ENCODE measurements around the gene PARD6A. TPM values are rescaled to one million over a fixed set of nuclear protein-coding genes. Genes with fewer than 3 reads are reported as not detected.

PARD6A gene
- total and polyA plus RNA-seq, 2 experiments from 2014 or later, result 1.1 to 1.8 TPM

DNA sequence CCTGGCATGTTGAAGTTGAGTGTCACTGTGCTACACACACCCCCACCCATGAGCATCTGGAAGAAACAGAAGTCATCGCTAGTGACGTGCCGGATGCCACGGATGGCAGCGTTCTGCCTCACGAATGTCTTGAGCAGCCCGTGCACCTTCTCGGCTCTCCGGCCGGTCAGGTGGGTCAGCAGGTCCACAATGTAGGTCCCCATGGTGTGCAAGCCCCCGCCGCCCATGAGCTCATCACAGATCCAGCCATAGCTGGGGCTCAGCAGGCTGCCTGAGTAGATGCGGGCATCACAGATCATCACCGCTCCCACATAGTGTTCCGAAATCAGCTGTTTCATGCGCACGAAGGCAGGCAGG is 14.8 kb downstream of the PARD6A start:
- 98% methylated on average over 17 of the region's 17 CpGs for WGBS (ENCODE audit: low lambda C conversion rate, missing lambda C conversion rate)

DNA sequence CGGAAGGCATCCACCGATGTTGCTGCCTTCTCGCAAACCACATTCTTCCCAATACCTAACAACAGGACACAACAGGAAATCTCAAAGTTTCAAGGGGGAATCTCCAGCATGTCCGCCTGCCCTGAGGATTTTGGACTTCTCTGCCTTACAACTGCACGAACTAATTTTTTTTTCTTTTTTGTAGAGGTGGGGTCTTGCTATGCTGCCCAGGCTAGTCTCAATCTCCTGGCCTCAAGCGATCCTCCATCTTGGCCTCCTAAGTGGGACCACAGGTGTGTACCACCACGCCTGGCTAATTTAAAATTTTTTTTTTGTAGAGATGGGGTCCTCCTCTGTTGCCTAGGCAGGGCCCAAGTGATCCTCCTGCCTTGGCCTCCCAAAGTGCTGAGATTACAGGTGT is 15.2 kb downstream of the PARD6A start:
- TF ChIP-seq EZH2phosphoT487 (IDR thresholded peaks at IDR 0.05; ENCODE audit: low read depth, severe bottlenecking, unreplicated experiment) (no peak), EZH2 (IDR thresholded peaks at IDR 0.05; ENCODE audit: borderline replicate concordance) (no peak)
- TF ChIP-seq, protein P1, sequence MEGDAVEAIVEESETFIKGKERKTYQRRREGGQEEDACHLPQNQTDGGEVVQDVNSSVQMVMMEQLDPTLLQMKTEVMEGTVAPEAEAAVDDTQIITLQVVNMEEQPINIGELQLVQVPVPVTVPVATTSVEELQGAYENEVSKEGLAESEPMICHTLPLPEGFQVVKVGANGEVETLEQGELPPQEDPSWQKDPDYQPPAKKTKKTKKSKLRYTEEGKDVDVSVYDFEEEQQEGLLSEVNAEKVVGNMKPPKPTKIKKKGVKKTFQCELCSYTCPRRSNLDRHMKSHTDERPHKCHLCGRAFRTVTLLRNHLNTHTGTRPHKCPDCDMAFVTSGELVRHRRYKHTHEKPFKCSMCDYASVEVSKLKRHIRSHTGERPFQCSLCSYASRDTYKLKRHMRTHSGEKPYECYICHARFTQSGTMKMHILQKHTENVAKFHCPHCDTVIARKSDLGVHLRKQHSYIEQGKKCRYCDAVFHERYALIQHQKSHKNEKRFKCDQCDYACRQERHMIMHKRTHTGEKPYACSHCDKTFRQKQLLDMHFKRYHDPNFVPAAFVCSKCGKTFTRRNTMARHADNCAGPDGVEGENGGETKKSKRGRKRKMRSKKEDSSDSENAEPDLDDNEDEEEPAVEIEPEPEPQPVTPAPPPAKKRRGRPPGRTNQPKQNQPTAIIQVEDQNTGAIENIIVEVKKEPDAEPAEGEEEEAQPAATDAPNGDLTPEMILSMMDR (IDR thresholded peaks at IDR 0.05; ENCODE audit: poor library complexity), result no peak
- Histone ChIP-seq H3K4me1 (ENCODE audit: insufficient read depth) (peaks cover 7% of the 10 kb centered on the region), H3K9me2 (replicated peaks; ENCODE audit: insufficient read depth) (no peaks in the 10 kb centered on the region), H3K4me3 (no peak overlapping the region), H2AFZ (no peak overlapping the region), H3K4me2 (no peak overlapping the region), H3K79me2 (no peaks in the 10 kb centered on the region), H3K27ac (no peak overlapping the region), H3K9me3 (ENCODE audit: low read depth) (no peaks in the 10 kb centered on the region), H4K20me1 (ENCODE audit: insufficient read depth, poor library complexity, severe bottlenecking) (no peaks in the 10 kb centered on the region), H3K36me3 (replicated peaks; ENCODE audit: insufficient read depth, low read depth) (no peaks in the 10 kb centered on the region), H3K27me3 (no peaks in the 10 kb centered on the region)
- DNase-seq (ENCODE audit: low spot score), result no peak
- WGBS (ENCODE audit: low lambda C conversion rate, missing lambda C conversion rate), result 98% methylated on average over 7 of the region's 7 CpGs

More for the DNA sequence above, 14.8 kb downstream of the PARD6A start:
- H3K4me1 ChIP-seq (ENCODE audit: insufficient read depth), result peaks cover 7% of the 10 kb centered on the region
- no peaks in the 10 kb centered on the region for H3K9me3 ChIP-seq (ENCODE audit: low read depth)
- DNase-seq (ENCODE audit: low spot score), result no peak
- no peaks in the 10 kb centered on the region for H3K9me2 ChIP-seq (replicated peaks; ENCODE audit: insufficient read depth)
- TF ChIP-seq EZH2phosphoT487 (IDR thresholded peaks at IDR 0.05; ENCODE audit: low read depth, severe bottlenecking, unreplicated experiment) (no peak), EZH2 (IDR thresholded peaks at IDR 0.05; ENCODE audit: borderline replicate concordance) (no peak)
- TF ChIP-seq, protein P1 (IDR thresholded peaks at IDR 0.05; ENCODE audit: poor library complexity), result no peak
- no peak overlapping the region for H3K4me3 ChIP-seq
- no peak overlapping the region for H3K27ac ChIP-seq
- no peaks in the 10 kb centered on the region for H3K79me2 ChIP-seq
- no peak overlapping the region for H3K4me2 ChIP-seq
- no peaks in the 10 kb centered on the region for H4K20me1 ChIP-seq (ENCODE audit: insufficient read depth, poor library complexity, severe bottlenecking)
- no peaks in the 10 kb centered on the region for H3K36me3 ChIP-seq (replicated peaks; ENCODE audit: insufficient read depth, low read depth)
- no peak overlapping the region for H2AFZ ChIP-seq
- H3K27me3 ChIP-seq, result no peaks in the 10 kb centered on the region

DNA sequence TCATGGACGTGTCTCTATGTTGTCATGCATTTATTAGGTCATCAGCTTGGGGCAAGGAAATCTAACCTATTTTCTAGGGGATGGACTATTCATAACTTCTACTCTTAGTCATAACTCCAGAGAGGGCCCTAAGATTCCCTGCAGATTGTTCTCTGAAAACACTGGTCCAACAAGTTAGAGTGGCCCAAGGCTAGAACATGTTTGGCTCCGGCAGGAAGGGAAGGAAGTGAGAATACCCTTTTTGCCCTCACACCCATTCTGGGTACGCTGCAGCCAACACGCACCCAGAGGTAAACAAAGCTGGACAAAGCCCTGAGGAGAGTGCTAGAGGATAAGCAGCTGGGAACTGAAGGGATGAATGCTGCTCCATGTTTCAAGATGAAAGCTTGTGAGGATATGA is 15.8 kb downstream of the PARD6A start:
- H3K9me2 ChIP-seq (replicated peaks; ENCODE audit: insufficient read depth), result no peaks in the 10 kb centered on the region
- WGBS (ENCODE audit: low lambda C conversion rate, missing lambda C conversion rate), result 88% methylated on average over 4 of the region's 4 CpGs
- no peaks in the 10 kb centered on the region for H3K79me2 ChIP-seq
- no peaks in the 10 kb centered on the region for H3K36me3 ChIP-seq (replicated peaks; ENCODE audit: insufficient read depth, low read depth)
- no peak overlapping the region for H3K4me2 ChIP-seq
- no peaks in the 10 kb centered on the region for H3K27me3 ChIP-seq
- DNase-seq (ENCODE audit: low spot score), result no peak
- no peak overlapping the region for H3K27ac ChIP-seq
- no peak for TF ChIP-seq EZH2phosphoT487 (IDR thresholded peaks at IDR 0.05; ENCODE audit: low read depth, severe bottlenecking, unreplicated experiment)
- H3K9me3 ChIP-seq (ENCODE audit: low read depth), result no peaks in the 10 kb centered on the region
- H4K20me1 ChIP-seq (ENCODE audit: insufficient read depth, poor library complexity, severe bottlenecking), result no peaks in the 10 kb centered on the region
- peaks cover 7% of the 10 kb centered on the region for H3K4me1 ChIP-seq (ENCODE audit: insufficient read depth)
- H2AFZ ChIP-seq, result no peak overlapping the region
- H3K4me3 ChIP-seq, result no peak overlapping the region

DNA sequence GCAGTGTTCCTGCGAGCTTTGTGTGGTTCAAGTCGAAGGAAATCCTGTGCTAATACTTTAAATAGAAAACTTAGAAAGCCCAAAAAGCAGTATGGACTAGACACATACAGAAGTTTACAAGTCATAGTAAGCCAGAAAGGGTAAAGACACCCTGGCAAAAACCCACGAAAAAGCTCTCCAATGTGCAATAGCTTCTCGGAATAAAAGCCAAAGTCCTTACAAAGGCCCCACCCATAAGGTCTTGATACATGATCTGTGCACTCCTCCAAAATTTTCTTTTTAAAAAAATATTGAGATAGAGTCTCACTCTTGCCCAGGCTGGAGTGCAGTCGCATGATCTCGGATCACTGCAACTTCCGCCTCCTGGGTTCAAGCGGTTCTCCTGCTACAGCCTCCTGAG is 16.2 kb downstream of the PARD6A start:
- Histone ChIP-seq H2AFZ (no peak overlapping the region), H3K9me3 (ENCODE audit: low read depth) (no peaks in the 10 kb centered on the region), H3K4me2 (no peak overlapping the region), H3K27me3 (no peaks in the 10 kb centered on the region), H3K36me3 (replicated peaks; ENCODE audit: insufficient read depth, low read depth) (no peaks in the 10 kb centered on the region), H3K4me3 (no peak overlapping the region), H3K4me1 (ENCODE audit: insufficient read depth) (peaks cover 7% of the 10 kb centered on the region), H3K9me2 (replicated peaks; ENCODE audit: insufficient read depth) (no peaks in the 10 kb centered on the region), H3K27ac (no peak overlapping the region), H3K79me2 (no peaks in the 10 kb centered on the region), H4K20me1 (ENCODE audit: insufficient read depth, poor library complexity, severe bottlenecking) (no peaks in the 10 kb centered on the region)
- DNase-seq (ENCODE audit: low spot score), result no peak
- TF ChIP-seq EZH2 (IDR thresholded peaks at IDR 0.05; ENCODE audit: borderline replicate concordance) (no peak), EZH2phosphoT487 (IDR thresholded peaks at IDR 0.05; ENCODE audit: low read depth, severe bottlenecking, unreplicated experiment) (no peak)
- TF ChIP-seq, protein P1 (IDR thresholded peaks at IDR 0.05; ENCODE audit: poor library complexity), result no peak
- WGBS (ENCODE audit: low lambda C conversion rate, missing lambda C conversion rate), result 84% methylated on average over 8 of the region's 8 CpGs
